T-helper 17 cell (primary cell): ENCODE measurements around the gene PIGL. TPM values are rescaled to one million over a fixed set of nuclear protein-coding genes. Genes with fewer than 3 reads are reported as not detected.

Experiments
- ATAC-seq: fragments of 150-1000 bp; cut with Tn5 transposase; 2 replicates; pipeline ENCODE4 v1.10.0; 2021; ENCODE audit warnings: mild to moderate bottlenecking, moderate library complexity
- DNase-seq, 3 donors: peaks; one replicate each; pipeline versions ENCODE4 v3.0.0 to v3.0.0-alpha.2; 2020 to 2021
- H3K9me3 ChIP-seq: one replicate; pipeline ENCODE4 v1.7.0; 2013; ENCODE audit warnings: low read length, mild to moderate bottlenecking; ENCODE audit not compliant: control insufficient read depth, poor library complexity, severe bottlenecking
- H3K27ac Mint-ChIP-seq: one replicate; pipeline ENCODE4 v1.8.0; 2022; ENCODE audit warnings: mild to moderate bottlenecking, moderate library complexity, mixed read lengths
- H3K27me3 Mint-ChIP-seq: one replicate; pipeline ENCODE4 v1.8.0; 2022; ENCODE audit warnings: mixed read lengths
- H3K36me3 Mint-ChIP-seq: one replicate; pipeline ENCODE4 v1.8.0; 2022; ENCODE audit warnings: low read depth, mixed read lengths
- H3K4me1 Mint-ChIP-seq: one replicate; pipeline ENCODE4 v1.8.0; 2022; ENCODE audit warnings: mild to moderate bottlenecking, mixed read lengths
- H3K4me3 Mint-ChIP-seq: one replicate; pipeline ENCODE4 v1.8.0; 2022; ENCODE audit warnings: mild to moderate bottlenecking, moderate library complexity, mixed read lengths
- total RNA-seq, 4 donors: library from RNA in 2 of 4; stranded (reverse) in 2 of 4; gene quantifications; one replicate each; pipeline ENCODE4 v1.2.3 and lab custom pipeline; 2022 to 2026

PIGL gene
- total RNA-seq, 2 donors from 2014 or later = 54.5 to 69.0 TPM

DNA sequence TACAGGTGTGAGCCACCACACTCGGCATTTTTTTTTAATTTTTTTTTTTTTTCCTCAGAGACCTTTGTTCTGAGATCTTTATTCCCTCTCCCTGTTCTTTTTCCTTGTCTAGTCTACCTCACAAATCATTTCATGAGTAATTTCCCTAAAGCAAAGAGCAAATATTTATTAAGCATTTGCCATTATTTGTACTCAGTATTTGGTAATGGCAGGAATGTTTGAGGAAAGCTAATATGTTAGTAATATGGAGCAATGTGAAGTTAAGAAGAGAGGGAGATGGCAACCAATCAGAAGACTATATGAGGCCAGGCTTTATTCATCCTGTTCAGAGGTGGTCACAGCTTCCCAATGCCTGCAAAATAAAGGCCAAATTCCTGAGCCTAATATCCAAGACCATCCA, 122.9 kb downstream of the PIGL start:
- H3K27me3 Mint-ChIP-seq = no peaks in the 10 kb centered on the region
- DNase-seq (no peak), ATAC-seq (no peak)
- peaks cover 2% of the 10 kb centered on the region for H3K4me1 Mint-ChIP-seq
- H3K4me3 Mint-ChIP-seq = no peak overlapping the region
- no peak overlapping the region for H3K27ac Mint-ChIP-seq
- H3K9me3 ChIP-seq = no peaks in the 10 kb centered on the region
- no peaks in the 10 kb centered on the region for H3K36me3 Mint-ChIP-seq

GRCh38 chr17:16342979-16343378, 126.0 kb downstream of the PIGL start:
- no peaks in the 10 kb centered on the region for H3K9me3 ChIP-seq
- Mint-ChIP-seq H3K27ac (no peak overlapping the region), H3K4me1 (peaks cover 2% of the 10 kb centered on the region), H3K4me3 (no peak overlapping the region), H3K27me3 (no peaks in the 10 kb centered on the region), H3K36me3 (no peaks in the 10 kb centered on the region)
- ATAC-seq = no peak
- DNase-seq = no peak

DNA sequence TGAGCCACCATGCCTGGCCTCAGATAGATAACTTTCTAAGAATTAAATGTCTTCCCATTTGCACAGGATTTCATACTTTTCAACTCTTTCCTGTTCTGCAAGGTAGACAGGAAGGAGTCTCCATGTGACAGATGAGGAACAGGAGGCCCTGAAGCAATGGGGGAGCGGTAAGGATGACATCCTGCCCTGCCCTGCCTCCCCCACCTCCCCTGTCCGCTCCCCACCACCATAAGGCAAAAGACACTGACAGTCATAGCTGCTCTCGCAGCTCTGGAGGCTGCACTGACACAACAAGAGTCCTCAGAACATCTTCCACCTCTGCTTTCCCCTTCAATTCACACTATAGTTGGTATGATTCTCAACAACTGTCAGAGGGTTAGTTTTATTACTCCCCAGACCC, 126.6 kb downstream of the PIGL start:
- H3K36me3 Mint-ChIP-seq = no peaks in the 10 kb centered on the region
- no peak overlapping the region for H3K27ac Mint-ChIP-seq
- ATAC-seq = no peak
- peaks cover 2% of the 10 kb centered on the region for H3K4me1 Mint-ChIP-seq
- no peak for DNase-seq
- H3K27me3 Mint-ChIP-seq = no peaks in the 10 kb centered on the region
- H3K9me3 ChIP-seq = no peaks in the 10 kb centered on the region
- H3K4me3 Mint-ChIP-seq = no peak overlapping the region

GRCh38 chr17:16345565-16345964, 128.6 kb downstream of the PIGL start:
- Mint-ChIP-seq H3K36me3 (no peaks in the 10 kb centered on the region), H3K4me1 (peaks cover 2% of the 10 kb centered on the region), H3K27me3 (no peaks in the 10 kb centered on the region), H3K4me3 (no peak overlapping the region), H3K27ac (no peak overlapping the region)
- H3K9me3 ChIP-seq = no peaks in the 10 kb centered on the region
- DNase-seq = no peak
- no peak for ATAC-seq

DNA sequence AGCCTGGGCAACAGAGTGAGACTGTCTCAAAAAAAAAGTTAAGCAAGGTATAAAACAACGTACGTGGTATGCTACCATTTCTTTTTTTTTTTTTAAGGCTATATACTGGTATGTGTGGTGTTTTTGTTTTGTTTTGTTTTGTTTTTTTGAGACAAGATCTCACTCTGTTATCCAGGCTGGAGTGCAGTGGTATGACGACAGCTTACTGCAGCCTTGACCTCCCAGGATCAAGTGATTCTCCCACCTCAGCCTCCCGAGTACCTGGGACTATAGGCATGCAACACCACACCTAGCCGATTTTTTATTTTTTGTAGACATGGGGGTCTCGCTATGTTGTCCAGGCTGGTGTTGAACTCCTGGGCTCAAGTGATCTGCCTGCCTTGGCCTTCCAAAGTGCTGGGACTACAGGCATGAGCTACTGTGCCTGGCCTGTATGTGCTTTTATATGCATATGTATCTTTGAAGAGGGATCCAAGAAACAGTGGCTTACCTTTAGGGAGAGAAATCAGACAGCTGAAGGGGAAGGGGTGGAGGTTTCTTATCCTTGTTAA, 129.8 kb downstream of the PIGL start:
- no peak for ATAC-seq
- no peaks in the 10 kb centered on the region for H3K36me3 Mint-ChIP-seq
- H3K27ac Mint-ChIP-seq = no peak overlapping the region
- no peak for DNase-seq
- H3K9me3 ChIP-seq = no peaks in the 10 kb centered on the region
- no peak overlapping the region for H3K4me3 Mint-ChIP-seq
- peaks cover 2% of the 10 kb centered on the region for H3K4me1 Mint-ChIP-seq
- no peaks in the 10 kb centered on the region for H3K27me3 Mint-ChIP-seq

GRCh38 chr17:16348586-16348985, 131.6 kb downstream of the PIGL start:
- H3K4me1 Mint-ChIP-seq = peaks cover 11% of the 10 kb centered on the region
- H3K36me3 Mint-ChIP-seq = no peaks in the 10 kb centered on the region
- no peak overlapping the region for H3K27ac Mint-ChIP-seq

DNA sequence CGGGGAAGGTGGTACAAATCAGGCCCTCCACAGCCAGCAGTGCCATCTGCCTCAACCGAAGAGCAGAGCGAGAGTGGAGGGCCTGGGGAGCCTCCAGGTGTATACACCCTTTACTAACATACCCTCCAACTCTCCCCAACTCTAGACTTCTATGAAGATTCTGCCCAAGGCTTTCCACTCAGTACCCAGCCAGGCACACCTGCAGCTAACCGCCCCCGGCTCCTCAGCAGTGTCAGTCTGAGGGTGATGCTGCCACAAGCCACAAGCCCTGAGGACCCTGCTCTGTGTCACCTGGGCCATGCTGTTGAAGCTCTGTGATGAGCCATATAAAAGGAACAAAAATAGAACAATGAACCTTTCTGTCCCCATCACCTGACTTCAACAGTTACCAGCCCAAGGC, 132.4 kb downstream of the PIGL start:
- no peak for DNase-seq
- no peaks in the 10 kb centered on the region for H3K9me3 ChIP-seq
- Mint-ChIP-seq H3K4me1 (peaks cover 8% of the 10 kb centered on the region), H3K36me3 (no peaks in the 10 kb centered on the region), H3K4me3 (no peak overlapping the region), H3K27me3 (no peaks in the 10 kb centered on the region), H3K27ac (peak overlapping the region; percentile 47)
- ATAC-seq = no peak

More at GRCh38 chr17:16348586-16348985, 131.6 kb downstream of the PIGL start:
- no peak for DNase-seq
- no peaks in the 10 kb centered on the region for H3K9me3 ChIP-seq
- no peak for ATAC-seq
- Mint-ChIP-seq H3K27me3 (no peaks in the 10 kb centered on the region), H3K4me3 (no peak overlapping the region)

DNA sequence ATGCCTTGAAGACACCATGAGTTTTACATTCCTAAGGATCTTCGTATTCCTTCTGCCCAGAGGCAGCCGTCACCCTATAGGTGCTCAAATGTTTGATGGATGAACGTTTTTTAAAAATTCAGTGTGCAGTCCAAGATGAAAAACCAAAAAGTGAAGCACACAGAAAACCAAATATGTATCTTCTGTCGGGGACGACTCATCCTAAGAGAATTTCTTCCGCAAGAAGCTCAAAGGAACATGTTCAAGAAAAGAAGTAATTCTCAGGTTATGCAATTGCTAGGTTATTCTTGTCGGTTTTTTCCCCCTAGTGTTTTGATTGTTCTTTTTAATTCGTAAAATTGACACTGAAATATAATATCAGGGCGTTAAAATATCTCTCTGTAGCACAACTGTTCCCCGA, 134.8 kb downstream of the PIGL start:
- H3K9me3 ChIP-seq = no peaks in the 10 kb centered on the region
- H3K27me3 Mint-ChIP-seq = no peaks in the 10 kb centered on the region
- peak overlapping the region; percentile 87 for H3K4me3 Mint-ChIP-seq
- H3K36me3 Mint-ChIP-seq = no peaks in the 10 kb centered on the region
- DNase-seq (no peak), ATAC-seq (no peak)
- peaks cover 8% of the 10 kb centered on the region for H3K4me1 Mint-ChIP-seq
- no peak overlapping the region for H3K27ac Mint-ChIP-seq

DNA sequence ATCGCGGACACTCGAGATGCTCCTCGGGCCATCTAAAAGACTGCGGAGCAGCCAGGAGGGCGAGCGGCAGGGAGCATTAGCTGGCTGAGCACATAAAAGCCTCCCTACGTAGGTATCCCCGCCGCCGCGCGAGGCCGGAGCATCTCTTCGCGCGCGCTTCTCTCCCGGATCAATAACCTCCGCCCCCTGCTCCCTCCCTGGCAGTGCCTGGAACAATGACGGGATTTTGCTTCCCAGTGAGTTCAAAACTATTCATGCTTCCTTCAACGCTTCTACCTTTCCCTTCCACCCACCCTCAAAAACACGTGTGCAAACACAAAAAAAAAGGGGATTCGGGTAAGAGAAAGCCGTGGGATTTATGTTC, 135.3 kb downstream of the PIGL start:
- peaks cover 8% of the 10 kb centered on the region for H3K4me1 Mint-ChIP-seq
- H3K27ac Mint-ChIP-seq = peak overlapping the region; percentile 57
- H3K4me3 Mint-ChIP-seq = peak overlapping the region; percentile 87
- ATAC-seq = no peak
- no peaks in the 10 kb centered on the region for H3K27me3 Mint-ChIP-seq
- no peaks in the 10 kb centered on the region for H3K9me3 ChIP-seq
- no peaks in the 10 kb centered on the region for H3K36me3 Mint-ChIP-seq
- peak in 1 of 3 donors; percentile 14 for DNase-seq

GRCh38 chr17:16352667-16353316, 135.8 kb downstream of the PIGL start:
- Mint-ChIP-seq H3K4me1 (peaks cover 8% of the 10 kb centered on the region), H3K27ac (peak overlapping the region; percentile 57), H3K4me3 (peak overlapping the region; percentile 87), H3K27me3 (no peaks in the 10 kb centered on the region), H3K36me3 (no peaks in the 10 kb centered on the region)
- H3K9me3 ChIP-seq = no peaks in the 10 kb centered on the region
- peak; percentile 73 for ATAC-seq
- peak in 2 of 3 donors; percentile 7 to 15 for DNase-seq

GRCh38 chr17:16353317-16354174, 136.5 kb downstream of the PIGL start, which contains the start of gene CENPV:
CENPV (minus strand) TSS chr17:16353469; CDS start chr17:16353436, 33 bp downstream.
- Mint-ChIP-seq H3K4me1 (peaks cover 8% of the 10 kb centered on the region), H3K4me3 (peak within 1 kb of the TSS; percentile 87), H3K27me3 (no peaks in the 10 kb centered on the region), H3K36me3 (no peaks in the 10 kb centered on the region), H3K27ac (peak within 1 kb of the TSS; percentile 81)
- ATAC-seq = peak; percentile 89
- peak; percentile 56 to 66 (median 60) for DNase-seq
- H3K9me3 ChIP-seq = no peaks in the 10 kb centered on the region

DNA sequence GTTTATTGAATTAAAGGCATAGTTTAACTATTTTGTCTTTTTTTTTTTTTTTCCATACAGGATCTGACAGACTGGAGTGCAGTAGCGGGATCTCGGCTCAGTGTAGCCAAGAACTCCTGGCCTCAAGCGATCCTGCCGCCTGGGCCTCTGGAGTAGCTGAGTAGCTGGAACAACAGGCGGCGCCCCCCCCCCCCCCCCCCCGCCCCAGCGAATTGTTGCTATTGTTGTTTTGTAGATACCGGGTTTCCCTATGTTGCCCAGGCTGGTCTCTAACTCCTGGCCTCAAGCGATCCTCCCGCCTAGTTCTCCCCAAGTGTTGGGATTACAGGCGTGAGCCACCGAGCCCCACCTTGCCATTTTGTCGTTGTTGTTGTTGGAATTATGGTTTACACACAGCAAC, 137.6 kb downstream of the PIGL start:
- DNase-seq = no peak
- no peaks in the 10 kb centered on the region for H3K9me3 ChIP-seq
- H3K4me1 Mint-ChIP-seq = peaks cover 8% of the 10 kb centered on the region
- peak overlapping the region; percentile 81 for H3K27ac Mint-ChIP-seq
- H3K4me3 Mint-ChIP-seq = peak overlapping the region; percentile 63
- H3K27me3 Mint-ChIP-seq = no peaks in the 10 kb centered on the region
- no peaks in the 10 kb centered on the region for H3K36me3 Mint-ChIP-seq
- ATAC-seq = no peak

- no peak overlapping the region for H3K4me3 Mint-ChIP-seq
- no peaks in the 10 kb centered on the region for H3K4me1 Mint-ChIP-seq
- H3K27ac Mint-ChIP-seq = no peak overlapping the region
- no peaks in the 10 kb centered on the region for H3K9me3 ChIP-seq
- DNase-seq (no peak), ATAC-seq (no peak)
- H3K36me3 Mint-ChIP-seq = no peaks in the 10 kb centered on the region
- H3K27me3 Mint-ChIP-seq = no peaks in the 10 kb centered on the region
These were observed 141.4 kb downstream of the PIGL start for GRCh38 chr17:16358394-16358793.
